Measurements from ENCODE around the gene STPG3. TPM values are rescaled to one million over a fixed set of nuclear protein-coding genes. Genes with fewer than 3 reads are reported as not detected.

Gene STPG3
- total and polyA plus RNA-seq, 2 of the 13 experiments (the other 11 are each of a cell fraction or from before 2014, with no cell fraction given), result not detected

DNA sequence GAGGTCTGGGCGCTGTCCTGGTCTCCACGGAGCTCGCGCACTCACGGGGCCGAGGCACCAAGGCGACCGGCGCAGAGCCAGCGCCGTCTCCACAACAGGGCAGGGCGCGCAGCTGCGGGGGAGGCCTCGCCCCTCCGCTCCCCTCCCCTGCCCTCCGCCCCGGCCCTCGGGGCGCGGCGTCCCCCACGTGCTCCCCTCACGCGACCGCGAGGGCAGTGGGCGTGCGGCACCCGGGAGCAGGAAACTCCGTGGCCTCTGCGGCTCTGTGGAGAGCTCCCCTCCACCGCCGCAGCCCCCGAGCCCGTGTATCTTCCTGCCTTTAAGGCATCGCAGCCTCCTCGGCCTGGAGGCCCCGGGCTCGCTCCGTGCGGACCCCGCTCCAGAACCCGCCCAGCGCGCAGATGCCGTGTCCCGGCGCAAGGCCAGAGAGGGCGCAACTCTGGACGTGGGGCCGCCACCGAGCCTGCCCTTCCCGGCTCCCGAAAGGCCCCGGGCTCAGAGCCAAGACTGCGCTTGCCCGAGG lies 10.7 kb upstream of the STPG3 start (continued):
- TF ChIP-seq, protein P1, sequence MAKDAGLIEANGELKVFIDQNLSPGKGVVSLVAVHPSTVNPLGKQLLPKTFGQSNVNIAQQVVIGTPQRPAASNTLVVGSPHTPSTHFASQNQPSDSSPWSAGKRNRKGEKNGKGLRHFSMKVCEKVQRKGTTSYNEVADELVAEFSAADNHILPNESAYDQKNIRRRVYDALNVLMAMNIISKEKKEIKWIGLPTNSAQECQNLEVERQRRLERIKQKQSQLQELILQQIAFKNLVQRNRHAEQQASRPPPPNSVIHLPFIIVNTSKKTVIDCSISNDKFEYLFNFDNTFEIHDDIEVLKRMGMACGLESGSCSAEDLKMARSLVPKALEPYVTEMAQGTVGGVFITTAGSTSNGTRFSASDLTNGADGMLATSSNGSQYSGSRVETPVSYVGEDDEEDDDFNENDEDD (CRISPR knock-in tag; IDR thresholded peaks at IDR 0.05; ENCODE audit: borderline replicate concordance), result peak; percentile 84
- TF ChIP-seq ZC3H4 (CRISPR knock-in tag; IDR thresholded peaks at IDR 0.05; ENCODE audit: borderline replicate concordance) (no peak), ETV5 (CRISPR knock-in tag; IDR thresholded peaks at IDR 0.05; ENCODE audit: borderline replicate concordance) (peak; percentile 25; the same call in 1 of the 2 replicates), EED (CRISPR knock-in tag; IDR thresholded peaks at IDR 0.05) (no peak), NRL (CRISPR knock-in tag; IDR thresholded peaks at IDR 0.05; ENCODE audit: borderline replicate concordance) (0 out of 2 replicates have a peak, but pooled peaks have one; percentile 26), ZNF776 (CRISPR knock-in tag; IDR thresholded peaks at IDR 0.05) (no peak), ZNF777 (CRISPR knock-in tag; IDR thresholded peaks at IDR 0.05) (peak; percentile 77), ZFP90 (CRISPR knock-in tag; IDR thresholded peaks at IDR 0.05; ENCODE audit: borderline replicate concordance) (0 out of 2 replicates have a peak, but pooled peaks have one; percentile 76), ZBTB7B (CRISPR knock-in tag; IDR thresholded peaks at IDR 0.05) (peak; percentile 76), MAFG (CRISPR knock-in tag; IDR thresholded peaks at IDR 0.05) (no peak), HOXA5 (CRISPR knock-in tag; IDR thresholded peaks at IDR 0.05) (peak; percentile 84), POLR2AphosphoS5 (IDR thresholded peaks at IDR 0.05; ENCODE audit: low read depth, low read length) (peak; percentile 60), TAF1 (CRISPR knock-in tag; IDR thresholded peaks at IDR 0.05) (peak; percentile 11; the same call in 1 of the 2 replicates), ZSCAN25 (CRISPR knock-in tag; IDR thresholded peaks at IDR 0.05) (peak; percentile 98), MBD4 (IDR thresholded peaks at IDR 0.05; ENCODE audit: borderline replicate concordance, low read length) (no peak), KDM4B (CRISPR knock-in tag; IDR thresholded peaks at IDR 0.05) (peak; percentile 79; the same call in 1 of the 2 replicates), SMAD3 (CRISPR knock-in tag; IDR thresholded peaks at IDR 0.05) (no peak)
- TF ChIP-seq, protein P2, sequence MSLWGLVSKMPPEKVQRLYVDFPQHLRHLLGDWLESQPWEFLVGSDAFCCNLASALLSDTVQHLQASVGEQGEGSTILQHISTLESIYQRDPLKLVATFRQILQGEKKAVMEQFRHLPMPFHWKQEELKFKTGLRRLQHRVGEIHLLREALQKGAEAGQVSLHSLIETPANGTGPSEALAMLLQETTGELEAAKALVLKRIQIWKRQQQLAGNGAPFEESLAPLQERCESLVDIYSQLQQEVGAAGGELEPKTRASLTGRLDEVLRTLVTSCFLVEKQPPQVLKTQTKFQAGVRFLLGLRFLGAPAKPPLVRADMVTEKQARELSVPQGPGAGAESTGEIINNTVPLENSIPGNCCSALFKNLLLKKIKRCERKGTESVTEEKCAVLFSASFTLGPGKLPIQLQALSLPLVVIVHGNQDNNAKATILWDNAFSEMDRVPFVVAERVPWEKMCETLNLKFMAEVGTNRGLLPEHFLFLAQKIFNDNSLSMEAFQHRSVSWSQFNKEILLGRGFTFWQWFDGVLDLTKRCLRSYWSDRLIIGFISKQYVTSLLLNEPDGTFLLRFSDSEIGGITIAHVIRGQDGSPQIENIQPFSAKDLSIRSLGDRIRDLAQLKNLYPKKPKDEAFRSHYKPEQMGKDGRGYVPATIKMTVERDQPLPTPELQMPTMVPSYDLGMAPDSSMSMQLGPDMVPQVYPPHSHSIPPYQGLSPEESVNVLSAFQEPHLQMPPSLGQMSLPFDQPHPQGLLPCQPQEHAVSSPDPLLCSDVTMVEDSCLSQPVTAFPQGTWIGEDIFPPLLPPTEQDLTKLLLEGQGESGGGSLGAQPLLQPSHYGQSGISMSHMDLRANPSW (CRISPR knock-in tag; IDR thresholded peaks at IDR 0.05; ENCODE audit: borderline replicate concordance), result no peak; the same call in 1 of the 2 replicates
- TF ChIP-seq, protein P3, sequence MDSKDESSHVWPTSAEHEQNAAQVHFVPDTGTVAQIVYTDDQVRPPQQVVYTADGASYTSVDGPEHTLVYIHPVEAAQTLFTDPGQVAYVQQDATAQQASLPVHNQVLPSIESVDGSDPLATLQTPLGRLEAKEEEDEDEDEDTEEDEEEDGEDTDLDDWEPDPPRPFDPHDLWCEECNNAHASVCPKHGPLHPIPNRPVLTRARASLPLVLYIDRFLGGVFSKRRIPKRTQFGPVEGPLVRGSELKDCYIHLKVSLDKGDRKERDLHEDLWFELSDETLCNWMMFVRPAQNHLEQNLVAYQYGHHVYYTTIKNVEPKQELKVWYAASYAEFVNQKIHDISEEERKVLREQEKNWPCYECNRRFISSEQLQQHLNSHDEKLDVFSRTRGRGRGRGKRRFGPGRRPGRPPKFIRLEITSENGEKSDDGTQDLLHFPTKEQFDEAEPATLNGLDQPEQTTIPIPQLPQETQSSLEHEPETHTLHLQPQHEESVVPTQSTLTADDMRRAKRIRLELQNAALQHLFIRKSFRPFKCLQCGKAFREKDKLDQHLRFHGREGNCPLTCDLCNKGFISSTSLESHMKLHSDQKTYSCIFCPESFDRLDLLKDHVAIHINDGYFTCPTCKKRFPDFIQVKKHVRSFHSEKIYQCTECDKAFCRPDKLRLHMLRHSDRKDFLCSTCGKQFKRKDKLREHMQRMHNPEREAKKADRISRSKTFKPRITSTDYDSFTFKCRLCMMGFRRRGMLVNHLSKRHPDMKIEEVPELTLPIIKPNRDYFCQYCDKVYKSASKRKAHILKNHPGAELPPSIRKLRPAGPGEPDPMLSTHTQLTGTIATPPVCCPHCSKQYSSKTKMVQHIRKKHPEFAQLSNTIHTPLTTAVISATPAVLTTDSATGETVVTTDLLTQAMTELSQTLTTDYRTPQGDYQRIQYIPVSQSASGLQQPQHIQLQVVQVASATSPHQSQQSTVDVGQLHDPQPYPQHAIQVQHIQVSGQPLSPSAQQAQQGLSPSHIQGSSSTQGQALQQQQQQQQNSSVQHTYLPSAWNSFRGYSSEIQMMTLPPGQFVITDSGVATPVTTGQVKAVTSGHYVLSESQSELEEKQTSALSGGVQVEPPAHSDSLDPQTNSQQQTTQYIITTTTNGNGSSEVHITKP (CRISPR knock-in tag; IDR thresholded peaks at IDR 0.05; ENCODE audit: low read depth), result no peak
- TF ChIP-seq, protein P4, sequence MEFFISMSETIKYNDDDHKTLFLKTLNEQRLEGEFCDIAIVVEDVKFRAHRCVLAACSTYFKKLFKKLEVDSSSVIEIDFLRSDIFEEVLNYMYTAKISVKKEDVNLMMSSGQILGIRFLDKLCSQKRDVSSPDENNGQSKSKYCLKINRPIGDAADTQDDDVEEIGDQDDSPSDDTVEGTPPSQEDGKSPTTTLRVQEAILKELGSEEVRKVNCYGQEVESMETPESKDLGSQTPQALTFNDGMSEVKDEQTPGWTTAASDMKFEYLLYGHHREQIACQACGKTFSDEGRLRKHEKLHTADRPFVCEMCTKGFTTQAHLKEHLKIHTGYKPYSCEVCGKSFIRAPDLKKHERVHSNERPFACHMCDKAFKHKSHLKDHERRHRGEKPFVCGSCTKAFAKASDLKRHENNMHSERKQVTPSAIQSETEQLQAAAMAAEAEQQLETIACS (CRISPR knock-in tag; IDR thresholded peaks at IDR 0.05), result peak; percentile 57

Measured in HepG2 (cell line).